Measurements from ENCODE around the gene SNTG2.
"Not testable (repeated sequence)": the region's sequence is repeated elsewhere in the genome, so short reads cannot be mapped to it uniquely, and the experiment has no call there.

Gene SNTG2

GRCh38 chr2:1101982-1102590, 151.4 kb downstream of the SNTG2 start:
- no peak for DNase-seq
- TF ChIP-seq CTCF (IDR thresholded peaks at IDR 0.05; ENCODE audit: low read depth, low read length): no peak
- H3K9me3 ChIP-seq (ENCODE audit: severe bottlenecking): no peaks in the 10 kb centered on the region
- H3K27ac ChIP-seq: no peak overlapping the region
- no peaks in the 10 kb centered on the region for H3K36me3 ChIP-seq
- no peak overlapping the region for H3K4me3 ChIP-seq (ENCODE audit: low read depth, low read length)
- no peaks in the 10 kb centered on the region for H3K27me3 ChIP-seq (ENCODE audit: insufficient read depth, low read depth, severe bottlenecking)

- no peak for DNase-seq
- H3K9me3 ChIP-seq (ENCODE audit: severe bottlenecking): no peaks in the 10 kb centered on the region
- H3K27me3 ChIP-seq (ENCODE audit: insufficient read depth, low read depth, severe bottlenecking): no peaks in the 10 kb centered on the region
- no peak for TF ChIP-seq CTCF (IDR thresholded peaks at IDR 0.05; ENCODE audit: low read depth, low read length)
- H3K4me3 ChIP-seq (ENCODE audit: low read depth, low read length): no peak overlapping the region
- no peaks in the 10 kb centered on the region for H3K36me3 ChIP-seq
- no peak overlapping the region for H3K27ac ChIP-seq
Measured at GRCh38 chr2:1104364-1104763, 153.7 kb downstream of the SNTG2 start.

- not testable (repeated sequence) for DNase-seq; H3K4me3 ChIP-seq (ENCODE audit: low read depth, low read length); H3K36me3 ChIP-seq; H3K27me3 ChIP-seq (ENCODE audit: insufficient read depth, low read depth, severe bottlenecking); H3K27ac ChIP-seq; H3K9me3 ChIP-seq (ENCODE audit: severe bottlenecking)
Measured at GRCh38 chr2:1106344-1106743, 155.7 kb downstream of the SNTG2 start.

- no peak for TF ChIP-seq CTCF (IDR thresholded peaks at IDR 0.05; ENCODE audit: low read depth, low read length)
- H3K9me3 ChIP-seq (ENCODE audit: severe bottlenecking): peaks cover 3% of the 10 kb centered on the region
- no peaks in the 10 kb centered on the region for H3K36me3 ChIP-seq
- no peaks in the 10 kb centered on the region for H3K27me3 ChIP-seq (ENCODE audit: insufficient read depth, low read depth, severe bottlenecking)
- no peak overlapping the region for H3K4me3 ChIP-seq (ENCODE audit: low read depth, low read length)
- no peak overlapping the region for H3K27ac ChIP-seq
- no peak for DNase-seq
Measured at GRCh38 chr2:1115843-1116539, 165.3 kb downstream of the SNTG2 start.

GRCh38 chr2:1117569-1117968, 166.9 kb downstream of the SNTG2 start:
- Histone ChIP-seq H3K27me3 (ENCODE audit: insufficient read depth, low read depth, severe bottlenecking) (no peaks in the 10 kb centered on the region), H3K27ac (no peak overlapping the region), H3K4me3 (ENCODE audit: low read depth, low read length) (no peak overlapping the region), H3K9me3 (ENCODE audit: severe bottlenecking) (peaks cover 3% of the 10 kb centered on the region), H3K36me3 (no peaks in the 10 kb centered on the region)
- DNase-seq: no peak
- TF ChIP-seq CTCF (IDR thresholded peaks at IDR 0.05; ENCODE audit: low read depth, low read length): no peak

GRCh38 chr2:1125217-1125616, 174.6 kb downstream of the SNTG2 start:
- no peaks in the 10 kb centered on the region for H3K27me3 ChIP-seq (ENCODE audit: insufficient read depth, low read depth, severe bottlenecking)
- DNase-seq: no peak
- H3K4me3 ChIP-seq (ENCODE audit: low read depth, low read length): no peak overlapping the region
- H3K27ac ChIP-seq: no peak overlapping the region
- no peaks in the 10 kb centered on the region for H3K9me3 ChIP-seq (ENCODE audit: severe bottlenecking)
- no peaks in the 10 kb centered on the region for H3K36me3 ChIP-seq
- no peak for TF ChIP-seq CTCF (IDR thresholded peaks at IDR 0.05; ENCODE audit: low read depth, low read length)

All from WERI-Rb-1 (cell line).